AG09319 (cell line): Measurements from ENCODE around the gene CYP2W1.

ENCODE experiments used
- DNase-seq: peaks from one replicate; pipeline ENCODE4 v3.0.0-alpha.2; 2010; ENCODE audit warnings: low read depth; ENCODE audit errors: extremely low read depth
- CTCF ChIP-seq: IDR thresholded peaks from 2 replicates; pipeline ENCODE4 v1.5.1; 2011; ENCODE audit warnings: low read depth, mild to moderate bottlenecking, inconsistent platforms, low read length, moderate library complexity

CYP2W1 gene

GRCh38 chr7:1009747-1010146 is 26.8 kb downstream of the CYP2W1 start:
- TF ChIP-seq CTCF, result no peak
- DNase-seq, result no peak

GRCh38 chr7:1010226-1010625 is 27.2 kb downstream of the CYP2W1 start:
- no peak for TF ChIP-seq CTCF
- DNase-seq, result no peak

- no peak for TF ChIP-seq CTCF
- no peak for DNase-seq
Measured at GRCh38 chr7:1011297-1012003, 28.5 kb downstream of the CYP2W1 start.

GRCh38 chr7:1012004-1012715 is 29.2 kb downstream of the CYP2W1 start:
- TF ChIP-seq CTCF, result no peak
- no peak for DNase-seq

- no peak for TF ChIP-seq CTCF
- DNase-seq, result no peak
Measured at GRCh38 chr7:1012716-1013095, 29.7 kb downstream of the CYP2W1 start.

- TF ChIP-seq CTCF, result no peak
Measured at GRCh38 chr7:1013581-1013980, 30.6 kb downstream of the CYP2W1 start.

GRCh38 chr7:1014681-1015080 is 31.7 kb downstream of the CYP2W1 start:
- no peak for DNase-seq
- no peak for TF ChIP-seq CTCF

More at GRCh38 chr7:1013581-1013980, 30.6 kb downstream of the CYP2W1 start:
- no peak for DNase-seq
